ENCODE results near the gene DPYSL4. TPM values are rescaled to one million over a fixed set of nuclear protein-coding genes. Genes with fewer than 3 reads are reported as not detected.

DPYSL4 gene
- total RNA-seq, 1 donor from 2014 or later = 26.1 TPM

DNA sequence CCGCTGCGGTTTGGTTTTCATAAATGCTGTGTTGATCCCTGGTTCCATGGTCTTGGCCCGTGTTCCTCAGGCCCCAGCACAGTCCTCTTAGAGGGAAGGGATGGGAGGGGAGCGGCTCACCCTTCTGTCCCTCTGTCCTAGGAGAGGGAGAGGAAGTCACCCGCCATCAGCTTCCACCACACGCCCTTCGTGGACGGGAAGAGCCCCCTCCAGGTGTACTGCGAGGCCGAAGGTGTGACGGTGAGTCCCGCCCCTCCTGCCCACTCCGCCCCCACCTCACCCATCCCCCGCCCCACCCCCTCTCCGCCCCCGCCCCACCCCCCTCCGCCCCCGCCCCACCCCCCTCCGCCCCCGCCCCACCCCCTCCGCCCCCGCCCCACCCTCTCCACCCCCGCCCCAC, 37.5 kb upstream of the DPYSL4 start:
- H3K79me2 ChIP-seq (ENCODE audit: insufficient read depth, low read length) = no peaks in the 10 kb centered on the region
- Mint-ChIP-seq H3K27ac (ENCODE audit: unreplicated experiment) (no peak overlapping the region), H3K4me3 (ENCODE audit: unreplicated experiment) (no peak overlapping the region), H3K9me3 (ENCODE audit: unreplicated experiment) (no peaks in the 10 kb centered on the region), H3K4me1 (ENCODE audit: low read depth, unreplicated experiment) (no peaks in the 10 kb centered on the region), H3K36me3 (ENCODE audit: low read depth, unreplicated experiment) (no peaks in the 10 kb centered on the region), H3K27me3 (ENCODE audit: low read depth, unreplicated experiment) (peaks cover 45% of the 10 kb centered on the region)
- H3K9me3 ChIP-seq (ENCODE audit: insufficient read depth, low read depth, low read length) = no peaks in the 10 kb centered on the region
- no peaks in the 10 kb centered on the region for H3K36me3 ChIP-seq (ENCODE audit: insufficient read depth, low read length)
- TF ChIP-seq EZH2 (IDR thresholded peaks at IDR 0.05; ENCODE audit: insufficient read depth, low read length) = no peak
- TF ChIP-seq, protein P1, sequence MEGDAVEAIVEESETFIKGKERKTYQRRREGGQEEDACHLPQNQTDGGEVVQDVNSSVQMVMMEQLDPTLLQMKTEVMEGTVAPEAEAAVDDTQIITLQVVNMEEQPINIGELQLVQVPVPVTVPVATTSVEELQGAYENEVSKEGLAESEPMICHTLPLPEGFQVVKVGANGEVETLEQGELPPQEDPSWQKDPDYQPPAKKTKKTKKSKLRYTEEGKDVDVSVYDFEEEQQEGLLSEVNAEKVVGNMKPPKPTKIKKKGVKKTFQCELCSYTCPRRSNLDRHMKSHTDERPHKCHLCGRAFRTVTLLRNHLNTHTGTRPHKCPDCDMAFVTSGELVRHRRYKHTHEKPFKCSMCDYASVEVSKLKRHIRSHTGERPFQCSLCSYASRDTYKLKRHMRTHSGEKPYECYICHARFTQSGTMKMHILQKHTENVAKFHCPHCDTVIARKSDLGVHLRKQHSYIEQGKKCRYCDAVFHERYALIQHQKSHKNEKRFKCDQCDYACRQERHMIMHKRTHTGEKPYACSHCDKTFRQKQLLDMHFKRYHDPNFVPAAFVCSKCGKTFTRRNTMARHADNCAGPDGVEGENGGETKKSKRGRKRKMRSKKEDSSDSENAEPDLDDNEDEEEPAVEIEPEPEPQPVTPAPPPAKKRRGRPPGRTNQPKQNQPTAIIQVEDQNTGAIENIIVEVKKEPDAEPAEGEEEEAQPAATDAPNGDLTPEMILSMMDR (IDR thresholded peaks at IDR 0.05; ENCODE audit: insufficient read depth, low read depth, low read length) = no peak
- H3K4me2 ChIP-seq (ENCODE audit: low read length) = no peak overlapping the region
- H3K4me3 ChIP-seq (ENCODE audit: insufficient read depth, low read depth, low read length) = no peak overlapping the region
- H3K27me3 ChIP-seq (ENCODE audit: insufficient read depth, low read length) = no peaks in the 10 kb centered on the region
- no peaks in the 10 kb centered on the region for H3K4me1 ChIP-seq (ENCODE audit: insufficient read depth, low read length)
- no peak overlapping the region for H3K9ac ChIP-seq (ENCODE audit: low read length)
- H3K27ac ChIP-seq (ENCODE audit: low read depth, low read length) = no peak overlapping the region
- H2AFZ ChIP-seq (ENCODE audit: low read depth, low read length) = no peak overlapping the region
- no peak for FAIRE-seq
- H4K20me1 ChIP-seq (ENCODE audit: insufficient read depth, low read length) = no peaks in the 10 kb centered on the region
- no peak for DNase-seq (ENCODE audit: low read depth)

DNA sequence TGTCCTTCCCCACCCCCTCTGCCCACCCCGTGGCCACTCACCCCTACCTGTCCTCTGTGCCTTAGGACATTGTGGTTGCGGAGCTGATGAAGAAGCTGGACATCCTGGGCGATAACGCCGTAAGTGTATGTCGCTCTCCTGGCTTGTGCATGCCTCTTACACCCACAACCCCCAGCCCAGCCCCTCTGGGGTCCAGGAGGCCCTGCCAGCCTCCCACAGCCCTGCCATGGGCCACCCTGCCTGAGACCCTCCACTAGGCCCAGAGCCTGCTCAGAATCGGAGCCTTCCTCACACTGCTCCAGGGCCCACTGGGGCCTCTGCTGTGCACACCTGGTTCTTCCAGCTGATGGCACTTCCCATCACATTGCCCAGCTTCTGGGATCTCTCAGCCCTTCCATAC, 36.8 kb upstream of the DPYSL4 start:
- no peaks in the 10 kb centered on the region for H3K9me3 Mint-ChIP-seq (ENCODE audit: unreplicated experiment)
- Histone ChIP-seq H4K20me1 (ENCODE audit: insufficient read depth, low read length) (no peaks in the 10 kb centered on the region), H3K9me3 (ENCODE audit: insufficient read depth, low read depth, low read length) (no peaks in the 10 kb centered on the region), H3K4me2 (ENCODE audit: low read length) (no peak overlapping the region), H3K79me2 (ENCODE audit: insufficient read depth, low read length) (no peaks in the 10 kb centered on the region), H3K27ac (ENCODE audit: low read depth, low read length) (no peak overlapping the region), H3K4me1 (ENCODE audit: insufficient read depth, low read length) (no peaks in the 10 kb centered on the region), H2AFZ (ENCODE audit: low read depth, low read length) (no peak overlapping the region), H3K4me3 (ENCODE audit: insufficient read depth, low read depth, low read length) (no peak overlapping the region), H3K9ac (ENCODE audit: low read length) (no peak overlapping the region), H3K36me3 (ENCODE audit: insufficient read depth, low read length) (no peaks in the 10 kb centered on the region), H3K27me3 (ENCODE audit: insufficient read depth, low read length) (no peaks in the 10 kb centered on the region)
- H3K27ac Mint-ChIP-seq (ENCODE audit: unreplicated experiment) = no peak overlapping the region
- DNase-seq (ENCODE audit: low read depth) (no peak), FAIRE-seq (no peak)
- H3K4me3 Mint-ChIP-seq (ENCODE audit: unreplicated experiment) = no peak overlapping the region
- TF ChIP-seq, protein P1 (IDR thresholded peaks at IDR 0.05; ENCODE audit: insufficient read depth, low read depth, low read length) = no peak
- no peak for TF ChIP-seq EZH2 (IDR thresholded peaks at IDR 0.05; ENCODE audit: insufficient read depth, low read length)
- H3K4me1 Mint-ChIP-seq (ENCODE audit: low read depth, unreplicated experiment) = no peaks in the 10 kb centered on the region
- H3K36me3 Mint-ChIP-seq (ENCODE audit: low read depth, unreplicated experiment) = no peaks in the 10 kb centered on the region
- H3K27me3 Mint-ChIP-seq (ENCODE audit: low read depth, unreplicated experiment) = peaks cover 41% of the 10 kb centered on the region

DNA sequence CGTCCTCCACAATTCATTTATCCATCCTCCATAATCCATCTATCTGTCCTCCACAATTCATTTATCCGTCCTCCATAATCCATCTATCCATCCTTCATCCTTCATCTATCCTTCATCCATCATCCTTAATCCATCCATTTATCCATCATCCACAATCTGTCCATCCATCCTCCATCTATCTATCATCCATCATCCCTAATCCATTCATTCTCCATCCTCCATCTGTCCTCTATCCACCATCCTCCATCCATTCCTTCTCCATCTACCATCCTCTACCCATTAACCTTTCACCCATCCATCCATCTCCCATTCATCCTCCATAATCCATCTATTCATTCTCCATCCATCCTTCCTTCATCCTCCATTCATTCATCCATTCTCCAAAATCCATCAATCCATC, 36.0 kb upstream of the DPYSL4 start:
- no peak overlapping the region for H3K9ac ChIP-seq (ENCODE audit: low read length)
- Mint-ChIP-seq H3K27me3 (ENCODE audit: low read depth, unreplicated experiment) (peaks cover 33% of the 10 kb centered on the region), H3K4me3 (ENCODE audit: unreplicated experiment) (no peak overlapping the region), H3K36me3 (ENCODE audit: low read depth, unreplicated experiment) (no peaks in the 10 kb centered on the region), H3K4me1 (ENCODE audit: low read depth, unreplicated experiment) (no peaks in the 10 kb centered on the region), H3K9me3 (ENCODE audit: unreplicated experiment) (no peaks in the 10 kb centered on the region), H3K27ac (ENCODE audit: unreplicated experiment) (no peak overlapping the region)
- no peaks in the 10 kb centered on the region for H3K9me3 ChIP-seq (ENCODE audit: insufficient read depth, low read depth, low read length)
- TF ChIP-seq, protein P1 (IDR thresholded peaks at IDR 0.05; ENCODE audit: insufficient read depth, low read depth, low read length) = no peak
- no peak for TF ChIP-seq EZH2 (IDR thresholded peaks at IDR 0.05; ENCODE audit: insufficient read depth, low read length)
- no peaks in the 10 kb centered on the region for H3K36me3 ChIP-seq (ENCODE audit: insufficient read depth, low read length)
- no peaks in the 10 kb centered on the region for H3K4me1 ChIP-seq (ENCODE audit: insufficient read depth, low read length)
- no peaks in the 10 kb centered on the region for H3K79me2 ChIP-seq (ENCODE audit: insufficient read depth, low read length)
- H3K27ac ChIP-seq (ENCODE audit: low read depth, low read length) = no peak overlapping the region
- no peak overlapping the region for H3K4me2 ChIP-seq (ENCODE audit: low read length)
- no peaks in the 10 kb centered on the region for H4K20me1 ChIP-seq (ENCODE audit: insufficient read depth, low read length)
- H3K4me3 ChIP-seq (ENCODE audit: insufficient read depth, low read depth, low read length) = no peak overlapping the region
- FAIRE-seq (no peak), DNase-seq (ENCODE audit: low read depth) (no peak)
- no peaks in the 10 kb centered on the region for H3K27me3 ChIP-seq (ENCODE audit: insufficient read depth, low read length)
- H2AFZ ChIP-seq (ENCODE audit: low read depth, low read length) = no peak overlapping the region

Measured in astrocyte (in vitro differentiated cells and primary cell).